ENCODE measurements around the gene WDR1.

Gene WDR1

GRCh38 chr4:10029403-10029802, 87.2 kb downstream of the WDR1 start:
- H3K27me3 ChIP-seq (ENCODE audit: control insufficient read depth in 1 of 2, insufficient read depth in 2 of 2, low read length in 2 of 2): no peaks in the 10 kb centered on the region
- no peak overlapping the region for H3K4me3 ChIP-seq (ENCODE audit: low read depth in 1 of 2, low read length in 2 of 2)
- H3K4me1 ChIP-seq (ENCODE audit: control insufficient read depth in 1 of 2, insufficient read depth in 2 of 2, low read length in 2 of 2): peaks cover 8 to 22% of the 10 kb centered on the region in 2 donors
- no peak overlapping the region for H3K9ac ChIP-seq (ENCODE audit: low read depth in 1 of 2, low read length in 2 of 2)
- no peaks in the 10 kb centered on the region for H3K9me3 ChIP-seq (ENCODE audit: control insufficient read depth in 1 of 2, low read length in 2 of 2)
- H3K36me3 ChIP-seq (ENCODE audit: control insufficient read depth in 1 of 2, insufficient read depth in 2 of 2, low read length in 2 of 2): no peaks in the 10 kb centered on the region
- H3K27ac ChIP-seq (ENCODE audit: low read depth, low read length): no peak overlapping the region

- Histone ChIP-seq H3K4me1 (ENCODE audit: control insufficient read depth in 1 of 2, insufficient read depth in 2 of 2, low read length in 2 of 2) (peaks cover 10 to 19% of the 10 kb centered on the region in 2 donors), H3K9me3 (ENCODE audit: control insufficient read depth in 1 of 2, low read length in 2 of 2) (no peaks in the 10 kb centered on the region), H3K27me3 (ENCODE audit: control insufficient read depth in 1 of 2, insufficient read depth in 2 of 2, low read length in 2 of 2) (no peaks in the 10 kb centered on the region)
Measured at GRCh38 chr4:10028910-10029309, 87.7 kb downstream of the WDR1 start.

GRCh38 chr4:10026485-10026884, 90.1 kb downstream of the WDR1 start:
- no peaks in the 10 kb centered on the region for H3K36me3 ChIP-seq (ENCODE audit: control insufficient read depth in 1 of 2, insufficient read depth in 2 of 2, low read length in 2 of 2)
- H3K4me1 ChIP-seq (ENCODE audit: control insufficient read depth in 1 of 2, insufficient read depth in 2 of 2, low read length in 2 of 2): peaks cover 7 to 8% of the 10 kb centered on the region in 2 donors
- H3K27me3 ChIP-seq (ENCODE audit: control insufficient read depth in 1 of 2, insufficient read depth in 2 of 2, low read length in 2 of 2): no peaks in the 10 kb centered on the region
- no peak overlapping the region for H3K4me3 ChIP-seq (ENCODE audit: low read depth in 1 of 2, low read length in 2 of 2)
- no peak overlapping the region for H3K27ac ChIP-seq (ENCODE audit: low read depth, low read length)
- H3K9ac ChIP-seq (ENCODE audit: low read depth in 1 of 2, low read length in 2 of 2): no peak overlapping the region
- no peaks in the 10 kb centered on the region for H3K9me3 ChIP-seq (ENCODE audit: control insufficient read depth in 1 of 2, low read length in 2 of 2)

More at GRCh38 chr4:10028910-10029309, 87.7 kb downstream of the WDR1 start:
- H3K27ac ChIP-seq (ENCODE audit: low read depth, low read length): no peak overlapping the region
- H3K4me3 ChIP-seq (ENCODE audit: low read depth in 1 of 2, low read length in 2 of 2): no peak overlapping the region
- no peak overlapping the region for H3K9ac ChIP-seq (ENCODE audit: low read depth in 1 of 2, low read length in 2 of 2)
- no peaks in the 10 kb centered on the region for H3K36me3 ChIP-seq (ENCODE audit: control insufficient read depth in 1 of 2, insufficient read depth in 2 of 2, low read length in 2 of 2)

GRCh38 chr4:10025230-10025806, 91.3 kb downstream of the WDR1 start:
- peaks cover 16 to 19% of the 10 kb centered on the region in 2 donors for H3K4me1 ChIP-seq (ENCODE audit: control insufficient read depth in 1 of 2, insufficient read depth in 2 of 2, low read length in 2 of 2)
- H3K9ac ChIP-seq (ENCODE audit: low read depth in 1 of 2, low read length in 2 of 2): no peak overlapping the region
- no peak overlapping the region for H3K27ac ChIP-seq (ENCODE audit: low read depth, low read length)
- H3K9me3 ChIP-seq (ENCODE audit: control insufficient read depth in 1 of 2, low read length in 2 of 2): no peaks in the 10 kb centered on the region
- no peak overlapping the region for H3K4me3 ChIP-seq (ENCODE audit: low read depth in 1 of 2, low read length in 2 of 2)
- no peaks in the 10 kb centered on the region for H3K36me3 ChIP-seq (ENCODE audit: control insufficient read depth in 1 of 2, insufficient read depth in 2 of 2, low read length in 2 of 2)
- H3K27me3 ChIP-seq (ENCODE audit: control insufficient read depth in 1 of 2, insufficient read depth in 2 of 2, low read length in 2 of 2): no peaks in the 10 kb centered on the region
